ES-I3 (cell line): ENCODE data around the gene KRTAP4-8.
"Not testable (repeated sequence)": the region's sequence is repeated elsewhere in the genome, so short reads cannot be mapped to it uniquely, and the experiment has no call there.

Experiments used
- H3K36me3 ChIP-seq: 2 replicates; pipeline ENCODE4 v1.6.1; 2013; ENCODE audit warnings: mild to moderate bottlenecking, low read length, control low read depth, moderate library complexity; ENCODE audit not compliant: insufficient read depth
- H3K4me1 ChIP-seq: 2 replicates; pipeline ENCODE4 v1.6.1; 2013; ENCODE audit warnings: mild to moderate bottlenecking, control low read depth, low read length; ENCODE audit not compliant: insufficient read depth
- H3K9ac ChIP-seq: 2 replicates; pipeline ENCODE4 v1.6.1; 2013; ENCODE audit warnings: low read depth, mild to moderate bottlenecking, low read length, moderate library complexity
- H3K9me3 ChIP-seq: 2 replicates; pipeline ENCODE4 v1.6.1; 2013; ENCODE audit warnings: mild to moderate bottlenecking, low read length, moderate library complexity; ENCODE audit not compliant: control insufficient read depth, insufficient read depth

The KRTAP4-8 gene

GRCh38 chr17:41063449-41063848, 34.5 kb downstream of the KRTAP4-8 start:
- no peaks in the 10 kb centered on the region for H3K9me3 ChIP-seq
- H3K36me3 ChIP-seq, result no peaks in the 10 kb centered on the region
- no peak overlapping the region for H3K9ac ChIP-seq
- H3K4me1 ChIP-seq, result 0 out of 2 replicates have a peak, but pooled peaks cover 4% of the 10 kb centered on the region

- Histone ChIP-seq H3K9me3 (no peaks in the 10 kb centered on the region), H3K9ac (no peak overlapping the region), H3K36me3 (no peaks in the 10 kb centered on the region), H3K4me1 (0 out of 2 replicates have a peak, but pooled peaks cover 4% of the 10 kb centered on the region)
Observed at GRCh38 chr17:41061964-41062363, 36.0 kb downstream of the KRTAP4-8 start.

- H3K9ac ChIP-seq, result no peak within 1 kb of the TSS
- 0 out of 2 replicates have a peak, but pooled peaks cover 4% of the 10 kb centered on the region for H3K4me1 ChIP-seq
- no peaks in the 10 kb centered on the region for H3K9me3 ChIP-seq
- H3K36me3 ChIP-seq, result no peaks in the 10 kb centered on the region
Observed at GRCh38 chr17:41060052-41060604, 37.8 kb downstream of the KRTAP4-8 start, which contains the start of gene KRTAP2-3. Gene KRTAP2-3 (minus strand): TSS chr17:41060114. CDS start chr17:41060050, 64 bp downstream.

GRCh38 chr17:41059276-41060051, 38.5 kb downstream of the KRTAP4-8 start:
- H3K9ac ChIP-seq, H3K4me1 ChIP-seq: not testable (repeated sequence)

GRCh38 chr17:41058741-41059140, 39.2 kb downstream of the KRTAP4-8 start:
- H3K36me3 ChIP-seq, result no peaks in the 10 kb centered on the region
- H3K9ac ChIP-seq, result no peak overlapping the region
- H3K9me3 ChIP-seq, result no peaks in the 10 kb centered on the region; the same call in 1 of the 2 replicates
- 0 out of 2 replicates have a peak, but pooled peaks cover 4% of the 10 kb centered on the region for H3K4me1 ChIP-seq

More at GRCh38 chr17:41059276-41060051, 38.5 kb downstream of the KRTAP4-8 start:
- H3K36me3 ChIP-seq, H3K9me3 ChIP-seq: not testable (repeated sequence)

- Histone ChIP-seq H3K36me3 (no peaks in the 10 kb centered on the region), H3K9ac (no peak overlapping the region), H3K4me1 (0 out of 2 replicates have a peak, but pooled peaks cover 4% of the 10 kb centered on the region), H3K9me3 (no peaks in the 10 kb centered on the region; the same call in 1 of the 2 replicates)
Observed at GRCh38 chr17:41057547-41057946, 40.4 kb downstream of the KRTAP4-8 start.

GRCh38 chr17:41055130-41055529, 42.8 kb downstream of the KRTAP4-8 start, which contains the start of gene KRTAP2-2:
Gene KRTAP2-2 (minus strand): TSS chr17:41055230. CDS start chr17:41055211, 19 bp downstream.
- H3K9me3 ChIP-seq, H3K4me1 ChIP-seq, H3K9ac ChIP-seq, H3K36me3 ChIP-seq: not testable (repeated sequence)

GRCh38 chr17:41054556-41054955, 43.4 kb downstream of the KRTAP4-8 start:
- H3K9ac ChIP-seq, H3K36me3 ChIP-seq, H3K4me1 ChIP-seq, H3K9me3 ChIP-seq: not testable (repeated sequence)

GRCh38 chr17:41054025-41054424, 43.9 kb downstream of the KRTAP4-8 start:
- no peaks in the 10 kb centered on the region for H3K36me3 ChIP-seq
- no peaks in the 10 kb centered on the region; the same call in 1 of the 2 replicates for H3K9me3 ChIP-seq
- 0 out of 2 replicates have a peak, but pooled peaks cover 3% of the 10 kb centered on the region for H3K4me1 ChIP-seq
- H3K9ac ChIP-seq, result no peak overlapping the region

- no peaks in the 10 kb centered on the region for H3K36me3 ChIP-seq
- no peaks in the 10 kb centered on the region; the same call in 1 of the 2 replicates for H3K9me3 ChIP-seq
- no peak overlapping the region for H3K9ac ChIP-seq
- peaks cover 7% of the 10 kb centered on the region; the same call in 1 of the 2 replicates for H3K4me1 ChIP-seq
Observed at GRCh38 chr17:41052566-41052965, 45.4 kb downstream of the KRTAP4-8 start.

- Histone ChIP-seq H3K36me3 (no peaks in the 10 kb centered on the region), H3K9ac (no peak overlapping the region), H3K9me3 (no peaks in the 10 kb centered on the region; the same call in 1 of the 2 replicates), H3K4me1 (peaks cover 7% of the 10 kb centered on the region; the same call in 1 of the 2 replicates)
Observed at GRCh38 chr17:41049110-41049509, 48.8 kb downstream of the KRTAP4-8 start.

GRCh38 chr17:41048441-41048840, 49.5 kb downstream of the KRTAP4-8 start:
- Histone ChIP-seq H3K9me3 (no peaks in the 10 kb centered on the region), H3K9ac (no peak overlapping the region), H3K36me3 (no peaks in the 10 kb centered on the region), H3K4me1 (peaks cover 7% of the 10 kb centered on the region; the same call in 1 of the 2 replicates)
